KMS-11 (cell line): ENCODE results near the gene RBP5.
"Not testable (repeated sequence)": the region's sequence is repeated elsewhere in the genome, so short reads cannot be mapped to it uniquely, and the experiment has no call there.

Experiments
- H2AFZ ChIP-seq: fragments of 200-600 bp; sonication (generic); 2 replicates; pipeline ENCODE4 v1.6.1; 2016; ENCODE audit warnings: antibody characterized with exemption, mixed run types, low read depth
- H3K27ac ChIP-seq: fragments of 200-600 bp; sonication (generic); 2 replicates; pipeline ENCODE4 v1.6.1; 2016; ENCODE audit warnings: mild to moderate bottlenecking, mixed run types
- H3K27me3 ChIP-seq: fragments of 200-600 bp; sonication (generic); 2 replicates; pipeline ENCODE4 v1.6.1; 2017; ENCODE audit warnings: mild to moderate bottlenecking, low read depth, mixed run types, moderate library complexity; ENCODE audit not compliant: insufficient read depth
- H3K36me3 ChIP-seq: fragments of 200-600 bp; sonication (generic); 2 replicates; pipeline ENCODE4 v1.6.1; 2017; ENCODE audit warnings: mild to moderate bottlenecking, mixed run types; ENCODE audit not compliant: insufficient read depth
- H3K4me1 ChIP-seq: fragments of 200-600 bp; sonication (generic); 2 replicates; pipeline ENCODE4 v1.6.1; 2016; ENCODE audit warnings: mild to moderate bottlenecking, low read depth, mixed run types; ENCODE audit not compliant: poor library complexity, severe bottlenecking
- H3K4me2 ChIP-seq: fragments of 200-600 bp; sonication (generic); 2 replicates; pipeline ENCODE4 v1.7.0; 2016; ENCODE audit warnings: mild to moderate bottlenecking, mixed run types
- H3K4me3 ChIP-seq: fragments of 200-600 bp; sonication (generic); IDR thresholded peaks from 2 replicates; pipeline ENCODE4 v1.6.1; 2017; ENCODE audit warnings: low read depth, low read length, mixed read lengths; ENCODE audit not compliant: insufficient read depth
- H3K79me2 ChIP-seq: fragments of 200-600 bp; sonication (generic); 2 replicates; pipeline ENCODE4 v1.6.1; 2016; ENCODE audit warnings: low read depth, mixed run types; ENCODE audit not compliant: insufficient read depth
- H3K9ac ChIP-seq: fragments of 200-600 bp; sonication (generic); 2 replicates; pipeline ENCODE4 v1.6.1; 2016; ENCODE audit warnings: mild to moderate bottlenecking, mixed run types
- H4K20me1 ChIP-seq: fragments of 200-600 bp; sonication (generic); 2 replicates; pipeline ENCODE4 v1.6.1; 2016; ENCODE audit warnings: mild to moderate bottlenecking, mixed run types; ENCODE audit not compliant: insufficient read depth
- CTCF ChIP-seq: fragments of 200-600 bp; sonication (generic); conservative IDR thresholded peaks from 2 replicates; pipeline ENCODE4 v1.6.1; 2017; ENCODE audit warnings: low read depth, mild to moderate bottlenecking, antibody characterized with exemption, low read length, moderate library complexity, mixed read lengths

Gene RBP5

GRCh38 chr12:7108796-7109571 is 19.7 kb downstream of the RBP5 start, which contains the start of gene C1RL:
TSS of gene C1RL (minus strand) at chr12:7109214. CDS start at chr12:7109180, 34 bp downstream.
- no peaks in the 10 kb centered on the region for H4K20me1 ChIP-seq
- no peaks in the 10 kb centered on the region for H3K36me3 ChIP-seq
- H2AFZ ChIP-seq = peak within 1 kb of the TSS; percentile 87
- peak within 1 kb of the TSS; percentile 78 for H3K27ac ChIP-seq
- H3K9ac ChIP-seq = peak within 1 kb of the TSS; percentile 83
- peaks cover 18% of the 10 kb centered on the region for H3K4me1 ChIP-seq
- TF ChIP-seq CTCF = peak; percentile 84
- 0 out of 2 replicates have a peak, but pooled peaks cover 4% of the 10 kb centered on the region for H3K79me2 ChIP-seq
- H3K27me3 ChIP-seq = no peaks in the 10 kb centered on the region
- no peak within 1 kb of the TSS for H3K4me3 ChIP-seq
- peak within 1 kb of the TSS; percentile 83 for H3K4me2 ChIP-seq

- H3K27ac ChIP-seq = peak overlapping the region; percentile 78
- H3K4me3 ChIP-seq = no peak overlapping the region
- peaks cover 18% of the 10 kb centered on the region for H3K4me1 ChIP-seq
- peak overlapping the region; percentile 83 for H3K4me2 ChIP-seq
- H3K9ac ChIP-seq = peak overlapping the region; percentile 83
- 0 out of 2 replicates have a peak, but pooled peaks cover 4% of the 10 kb centered on the region for H3K79me2 ChIP-seq
- H3K36me3 ChIP-seq = no peaks in the 10 kb centered on the region
- no peaks in the 10 kb centered on the region for H3K27me3 ChIP-seq
- peak overlapping the region; percentile 87 for H2AFZ ChIP-seq
- TF ChIP-seq CTCF = no peak
- H4K20me1 ChIP-seq = no peaks in the 10 kb centered on the region
Observed at GRCh38 chr12:7108003-7108795, 20.5 kb downstream of the RBP5 start.

GRCh38 chr12:7107636-7108002 is 21.1 kb downstream of the RBP5 start:
- TF ChIP-seq CTCF = no peak
- Histone ChIP-seq H3K36me3 (no peaks in the 10 kb centered on the region), H3K9ac (peak overlapping the region; percentile 83), H3K4me1 (peaks cover 12% of the 10 kb centered on the region), H3K27me3 (no peaks in the 10 kb centered on the region), H3K4me2 (peak overlapping the region; percentile 83), H3K79me2 (0 out of 2 replicates have a peak, but pooled peaks cover 4% of the 10 kb centered on the region), H3K27ac (peak overlapping the region; percentile 78), H4K20me1 (no peaks in the 10 kb centered on the region), H2AFZ (peak overlapping the region; percentile 87), H3K4me3 (no peak overlapping the region)

- not testable (repeated sequence) for H3K27ac ChIP-seq, H3K4me2 ChIP-seq, H3K36me3 ChIP-seq, H3K27me3 ChIP-seq, H3K4me3 ChIP-seq, H3K79me2 ChIP-seq, H2AFZ ChIP-seq, H3K9ac ChIP-seq, H4K20me1 ChIP-seq
- peaks cover 12% of the 10 kb centered on the region for H3K4me1 ChIP-seq
Observed at GRCh38 chr12:7107181-7107580, 21.5 kb downstream of the RBP5 start.
